ENCODE data around the gene SCG3.
"Not testable (repeated sequence)": the region's sequence is repeated elsewhere in the genome, so short reads cannot be mapped to it uniquely, and the experiment has no call there.

DNA sequence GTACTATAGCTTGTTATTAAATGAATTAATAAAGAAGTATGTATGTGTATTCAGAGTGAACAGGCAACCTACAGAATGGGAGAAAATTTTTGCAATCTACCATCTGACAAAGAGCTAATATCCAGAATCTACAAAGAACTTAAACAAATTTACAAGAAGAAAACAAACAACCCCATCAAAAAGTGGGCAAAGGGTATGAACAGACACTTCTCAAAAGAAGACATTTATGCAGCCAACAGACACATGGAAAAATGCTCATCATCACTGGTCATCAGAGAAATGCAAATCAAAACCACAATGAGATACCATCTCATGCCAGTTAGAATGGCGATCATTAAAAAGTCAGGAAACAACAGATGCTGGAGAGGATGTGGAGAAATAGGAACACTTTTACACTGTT lies 33.2 kb upstream of the SCG3 start:
- not testable (repeated sequence) for TF ChIP-seq EP300 (IDR thresholded peaks at IDR 0.05; ENCODE audit: borderline replicate concordance in 1 of 2, low read depth in 1 of 2, low read length in 1 of 2); EZH2phosphoT487 (IDR thresholded peaks at IDR 0.05; ENCODE audit: borderline replicate concordance, low read depth); RFX5 (IDR thresholded peaks at IDR 0.05; ENCODE audit: low read length); RAD21 (IDR thresholded peaks at IDR 0.05; ENCODE audit: low read length); YY1 (IDR thresholded peaks at IDR 0.05; ENCODE audit: low read depth); GABPA (IDR thresholded peaks at IDR 0.05; ENCODE audit: low read depth); FOXM1 (IDR thresholded peaks at IDR 0.05; ENCODE audit: low read depth)
- TF ChIP-seq, protein P1, sequence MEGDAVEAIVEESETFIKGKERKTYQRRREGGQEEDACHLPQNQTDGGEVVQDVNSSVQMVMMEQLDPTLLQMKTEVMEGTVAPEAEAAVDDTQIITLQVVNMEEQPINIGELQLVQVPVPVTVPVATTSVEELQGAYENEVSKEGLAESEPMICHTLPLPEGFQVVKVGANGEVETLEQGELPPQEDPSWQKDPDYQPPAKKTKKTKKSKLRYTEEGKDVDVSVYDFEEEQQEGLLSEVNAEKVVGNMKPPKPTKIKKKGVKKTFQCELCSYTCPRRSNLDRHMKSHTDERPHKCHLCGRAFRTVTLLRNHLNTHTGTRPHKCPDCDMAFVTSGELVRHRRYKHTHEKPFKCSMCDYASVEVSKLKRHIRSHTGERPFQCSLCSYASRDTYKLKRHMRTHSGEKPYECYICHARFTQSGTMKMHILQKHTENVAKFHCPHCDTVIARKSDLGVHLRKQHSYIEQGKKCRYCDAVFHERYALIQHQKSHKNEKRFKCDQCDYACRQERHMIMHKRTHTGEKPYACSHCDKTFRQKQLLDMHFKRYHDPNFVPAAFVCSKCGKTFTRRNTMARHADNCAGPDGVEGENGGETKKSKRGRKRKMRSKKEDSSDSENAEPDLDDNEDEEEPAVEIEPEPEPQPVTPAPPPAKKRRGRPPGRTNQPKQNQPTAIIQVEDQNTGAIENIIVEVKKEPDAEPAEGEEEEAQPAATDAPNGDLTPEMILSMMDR (IDR thresholded peaks at IDR 0.05) = not testable (repeated sequence)
- TF ChIP-seq, protein P2, sequence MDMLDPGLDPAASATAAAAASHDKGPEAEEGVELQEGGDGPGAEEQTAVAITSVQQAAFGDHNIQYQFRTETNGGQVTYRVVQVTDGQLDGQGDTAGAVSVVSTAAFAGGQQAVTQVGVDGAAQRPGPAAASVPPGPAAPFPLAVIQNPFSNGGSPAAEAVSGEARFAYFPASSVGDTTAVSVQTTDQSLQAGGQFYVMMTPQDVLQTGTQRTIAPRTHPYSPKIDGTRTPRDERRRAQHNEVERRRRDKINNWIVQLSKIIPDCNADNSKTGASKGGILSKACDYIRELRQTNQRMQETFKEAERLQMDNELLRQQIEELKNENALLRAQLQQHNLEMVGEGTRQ (IDR thresholded peaks at IDR 0.05; ENCODE audit: borderline replicate concordance, low read depth, low read length) = not testable (repeated sequence)
- TF ChIP-seq, protein P3, sequence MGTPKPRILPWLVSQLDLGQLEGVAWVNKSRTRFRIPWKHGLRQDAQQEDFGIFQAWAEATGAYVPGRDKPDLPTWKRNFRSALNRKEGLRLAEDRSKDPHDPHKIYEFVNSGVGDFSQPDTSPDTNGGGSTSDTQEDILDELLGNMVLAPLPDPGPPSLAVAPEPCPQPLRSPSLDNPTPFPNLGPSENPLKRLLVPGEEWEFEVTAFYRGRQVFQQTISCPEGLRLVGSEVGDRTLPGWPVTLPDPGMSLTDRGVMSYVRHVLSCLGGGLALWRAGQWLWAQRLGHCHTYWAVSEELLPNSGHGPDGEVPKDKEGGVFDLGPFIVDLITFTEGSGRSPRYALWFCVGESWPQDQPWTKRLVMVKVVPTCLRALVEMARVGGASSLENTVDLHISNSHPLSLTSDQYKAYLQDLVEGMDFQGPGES (IDR thresholded peaks at IDR 0.05; ENCODE audit: low read depth, low read length) = not testable (repeated sequence)
